Measurements from ENCODE around the gene NEDD4. TPM values are rescaled to one million over a fixed set of nuclear protein-coding genes. Genes with fewer than 3 reads are reported as not detected.
"Not testable (repeated sequence)": the region's sequence is repeated elsewhere in the genome, so short reads cannot be mapped to it uniquely, and the experiment has no call there.

Gene NEDD4
- total RNA-seq, 2 experiments from 2014 or later = 29.1 to 32.2 TPM

- Mint-ChIP-seq H3K9me3 (no peaks in the 10 kb centered on the region), H3K4me3 (no peak overlapping the region), H3K27me3 (ENCODE audit: low read depth) (peaks cover 32% of the 10 kb centered on the region), H3K4me1 (ENCODE audit: low read depth) (no peaks in the 10 kb centered on the region), H3K27ac (no peak overlapping the region), H3K36me3 (ENCODE audit: low read depth) (no peaks in the 10 kb centered on the region)
- DNase-seq = no peak
- intact Hi-C loops (cut with micrococcal nuclease) = no loop called here
- CTCF ChIA-PET = interaction anchor here (0.7 to 1.0 kb wide), 2 partner anchors 150 to 151 kb away, joined by 4 to 5 read pairs; no protein-coding TSS in a partner anchor
Observed at GRCh38 chr15:55800216-55800615, 193.2 kb downstream of the NEDD4 start.

GRCh38 chr15:55799291-55800212 lies 193.9 kb downstream of the NEDD4 start:
- CTCF ChIA-PET = interaction anchor here (0.5 to 1.0 kb wide), 3 partner anchors 24 to 150 kb away, joined by 3 to 5 read pairs (median 4); no protein-coding TSS in a partner anchor
- no peaks in the 10 kb centered on the region for H3K4me1 Mint-ChIP-seq (ENCODE audit: low read depth)
- H3K36me3 Mint-ChIP-seq (ENCODE audit: low read depth) = no peaks in the 10 kb centered on the region
- H3K27ac Mint-ChIP-seq = no peak overlapping the region
- intact Hi-C loops (cut with micrococcal nuclease) = loop anchor here (1.0 kb wide), 1 partner anchor 151 kb away; no protein-coding TSS in a partner anchor
- H3K9me3 Mint-ChIP-seq = no peaks in the 10 kb centered on the region
- H3K27me3 Mint-ChIP-seq (ENCODE audit: low read depth) = peaks cover 32% of the 10 kb centered on the region
- no peak overlapping the region for H3K4me3 Mint-ChIP-seq
- peak; percentile 55 for DNase-seq

GRCh38 chr15:55796321-55796965 lies 197.0 kb downstream of the NEDD4 start:
- intact Hi-C loops (cut with micrococcal nuclease) = no loop called here
- Mint-ChIP-seq H3K4me1 (ENCODE audit: low read depth) (no peaks in the 10 kb centered on the region), H3K4me3 (no peak overlapping the region), H3K36me3 (ENCODE audit: low read depth) (no peaks in the 10 kb centered on the region), H3K27ac (no peak overlapping the region), H3K27me3 (ENCODE audit: low read depth) (peaks cover 28% of the 10 kb centered on the region), H3K9me3 (peaks cover 5% of the 10 kb centered on the region)
- CTCF ChIA-PET = no interaction called here
- DNase-seq = no peak

GRCh38 chr15:55795031-55795430 lies 198.4 kb downstream of the NEDD4 start:
- peaks cover 24% of the 10 kb centered on the region for H3K27me3 Mint-ChIP-seq (ENCODE audit: low read depth)
- intact Hi-C loops (cut with micrococcal nuclease) = no loop called here
- H3K4me3 Mint-ChIP-seq = no peak overlapping the region
- CTCF ChIA-PET = interaction anchor here (0.9 kb wide), 1 partner anchor 20 kb away, joined by 3 read pairs; no protein-coding TSS in a partner anchor
- H3K36me3 Mint-ChIP-seq (ENCODE audit: low read depth) = no peaks in the 10 kb centered on the region
- H3K9me3 Mint-ChIP-seq = peaks cover 5% of the 10 kb centered on the region
- H3K27ac Mint-ChIP-seq = no peak overlapping the region
- DNase-seq = no peak
- no peaks in the 10 kb centered on the region for H3K4me1 Mint-ChIP-seq (ENCODE audit: low read depth)

- Mint-ChIP-seq H3K36me3 (ENCODE audit: low read depth) (no peaks in the 10 kb centered on the region), H3K27ac (no peak overlapping the region), H3K4me1 (ENCODE audit: low read depth) (no peaks in the 10 kb centered on the region), H3K4me3 (no peak overlapping the region), H3K9me3 (peaks cover 5% of the 10 kb centered on the region), H3K27me3 (ENCODE audit: low read depth) (peaks cover 18% of the 10 kb centered on the region)
- CTCF ChIA-PET = interaction anchor here (1.0 kb wide), 1 partner anchor 55 kb away, joined by 3 read pairs; no protein-coding TSS in a partner anchor
- no peak for DNase-seq
- intact Hi-C loops (cut with micrococcal nuclease) = no loop called here
Observed at GRCh38 chr15:55791551-55792400, 201.6 kb downstream of the NEDD4 start.

GRCh38 chr15:55789066-55789660 lies 204.2 kb downstream of the NEDD4 start:
- peaks cover 5% of the 10 kb centered on the region for H3K9me3 Mint-ChIP-seq
- CTCF ChIA-PET = interaction anchor here (1.0 to 1.4 kb wide), 4 partner anchors 14 to 108 kb away, joined by 3 to 5 read pairs (median 4); no protein-coding TSS in a partner anchor
- DNase-seq = peak; percentile 74
- no peak overlapping the region for H3K4me3 Mint-ChIP-seq
- H3K27me3 Mint-ChIP-seq (ENCODE audit: low read depth) = peaks cover 9% of the 10 kb centered on the region
- no peaks in the 10 kb centered on the region for H3K36me3 Mint-ChIP-seq (ENCODE audit: low read depth)
- intact Hi-C loops (cut with micrococcal nuclease) = loop anchor here (1.0 kb wide), 2 partner anchors 57 to 263 kb away; no protein-coding TSS in a partner anchor
- H3K4me1 Mint-ChIP-seq (ENCODE audit: low read depth) = no peaks in the 10 kb centered on the region
- no peak overlapping the region for H3K27ac Mint-ChIP-seq

- H3K27ac Mint-ChIP-seq = no peak overlapping the region
- DNase-seq = no peak
- intact Hi-C loops (cut with micrococcal nuclease) = no loop called here
- H3K27me3 Mint-ChIP-seq (ENCODE audit: low read depth) = peaks cover 8% of the 10 kb centered on the region
- CTCF ChIA-PET = interaction anchor here (1.6 kb wide), 1 partner anchor 11 kb away, joined by 3 read pairs; no protein-coding TSS in a partner anchor
- H3K4me3 Mint-ChIP-seq = no peak overlapping the region
- no peaks in the 10 kb centered on the region for H3K36me3 Mint-ChIP-seq (ENCODE audit: low read depth)
- no peaks in the 10 kb centered on the region for H3K9me3 Mint-ChIP-seq
- no peaks in the 10 kb centered on the region for H3K4me1 Mint-ChIP-seq (ENCODE audit: low read depth)
Observed at GRCh38 chr15:55786341-55786740, 207.1 kb downstream of the NEDD4 start.

GRCh38 chr15:55785593-55785992 lies 207.8 kb downstream of the NEDD4 start:
- H3K4me3 Mint-ChIP-seq; H3K27ac Mint-ChIP-seq; H3K27me3 Mint-ChIP-seq (ENCODE audit: low read depth); H3K36me3 Mint-ChIP-seq (ENCODE audit: low read depth); H3K4me1 Mint-ChIP-seq (ENCODE audit: low read depth); intact Hi-C loops (cut with micrococcal nuclease); H3K9me3 Mint-ChIP-seq; DNase-seq: not testable (repeated sequence)
- CTCF ChIA-PET = interaction anchor here (1.6 kb wide), 1 partner anchor 10 kb away, joined by 3 read pairs; no protein-coding TSS in a partner anchor

GRCh38 chr15:55784286-55784685 lies 209.1 kb downstream of the NEDD4 start:
- Mint-ChIP-seq H3K36me3 (ENCODE audit: low read depth) (no peaks in the 10 kb centered on the region), H3K27me3 (ENCODE audit: low read depth) (peaks cover 16% of the 10 kb centered on the region), H3K4me3 (no peak overlapping the region), H3K27ac (no peak overlapping the region), H3K4me1 (ENCODE audit: low read depth) (no peaks in the 10 kb centered on the region), H3K9me3 (peaks cover 2% of the 10 kb centered on the region)
- no peak for DNase-seq
- CTCF ChIA-PET = interaction anchor here (0.6 kb wide), 2 partner anchors 61 to 288 kb away, joined by 4 to 5 read pairs; no protein-coding TSS in a partner anchor
- intact Hi-C loops (cut with micrococcal nuclease) = no loop called here

GRCh38 chr15:55782901-55783300 lies 210.5 kb downstream of the NEDD4 start:
- DNase-seq = no peak
- H3K36me3 Mint-ChIP-seq (ENCODE audit: low read depth) = no peaks in the 10 kb centered on the region
- H3K4me1 Mint-ChIP-seq (ENCODE audit: low read depth) = no peaks in the 10 kb centered on the region
- no peak overlapping the region for H3K27ac Mint-ChIP-seq
- intact Hi-C loops (cut with micrococcal nuclease) = no loop called here
- peaks cover 2% of the 10 kb centered on the region for H3K9me3 Mint-ChIP-seq
- CTCF ChIA-PET = interaction anchor here (1.4 kb wide), 1 partner anchor 8 kb away, joined by 9 read pairs; no protein-coding TSS in a partner anchor
- no peak overlapping the region for H3K4me3 Mint-ChIP-seq
- peaks cover 13% of the 10 kb centered on the region for H3K27me3 Mint-ChIP-seq (ENCODE audit: low read depth)

GRCh38 chr15:55780292-55780691 lies 213.1 kb downstream of the NEDD4 start:
- no peaks in the 10 kb centered on the region for H3K4me1 Mint-ChIP-seq (ENCODE audit: low read depth)
- no peak for DNase-seq
- H3K27me3 Mint-ChIP-seq (ENCODE audit: low read depth) = peaks cover 12% of the 10 kb centered on the region
- CTCF ChIA-PET = no interaction called here
- intact Hi-C loops (cut with micrococcal nuclease) = no loop called here
- peaks cover 2% of the 10 kb centered on the region for H3K9me3 Mint-ChIP-seq
- no peak overlapping the region for H3K27ac Mint-ChIP-seq
- H3K36me3 Mint-ChIP-seq (ENCODE audit: low read depth) = no peaks in the 10 kb centered on the region
- H3K4me3 Mint-ChIP-seq = no peak overlapping the region

All from activated naive CD4-positive, alpha-beta T cell treated with anti-CD3 and anti-CD28 coated beads for 36 hours (primary cell).